ENCODE results near the gene LONP2.

DNA sequence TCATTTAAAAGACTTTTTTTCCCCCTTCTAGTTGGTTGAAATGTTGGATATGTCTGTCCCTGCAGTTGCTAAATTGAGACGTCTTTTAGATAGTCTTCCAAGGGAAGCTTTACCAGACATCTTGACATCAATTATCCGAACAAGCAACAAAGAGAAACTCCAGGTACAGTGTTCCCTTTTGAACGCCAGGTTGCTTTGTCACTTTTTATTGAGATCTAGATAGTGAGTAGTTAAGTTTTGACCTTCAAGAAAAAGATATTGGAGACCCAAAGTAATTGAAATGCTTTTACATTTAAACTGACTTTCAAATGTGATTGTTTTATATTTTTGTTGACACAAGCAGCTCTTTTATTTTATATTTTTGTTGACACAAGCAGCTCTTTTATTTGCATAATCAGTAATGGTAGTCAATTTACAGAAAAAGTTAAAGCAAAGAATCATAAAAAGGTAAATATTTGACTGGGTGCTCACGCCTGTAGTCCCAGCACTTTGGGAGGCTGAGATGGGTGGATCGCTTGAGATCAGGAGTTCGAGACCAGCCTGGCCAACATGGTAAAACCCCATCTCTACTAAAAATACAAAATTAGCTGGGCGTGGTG, 12.6 kb downstream of the LONP2 start:
- TF ChIP-seq POLR2AphosphoS5 (IDR thresholded peaks at IDR 0.05) (no peak), EZH2 (IDR thresholded peaks at IDR 0.05; ENCODE audit: borderline replicate concordance, insufficient read depth, low read length, poor library complexity, severe bottlenecking) (no peak), CTCF (IDR thresholded peaks at IDR 0.05; ENCODE audit: poor library complexity, severe bottlenecking) (no peak), TAF1 (IDR thresholded peaks at IDR 0.05; ENCODE audit: low read depth) (no peak), REST (IDR thresholded peaks at IDR 0.05; ENCODE audit: borderline replicate concordance) (no peak), EP300 (conservative IDR thresholded peaks at IDR 0.05; ENCODE audit: poor library complexity, severe bottlenecking) (no peak)

All from neural cell (in vitro differentiated cells).